ENCODE results near the gene RAB19. TPM values are rescaled to one million over a fixed set of nuclear protein-coding genes. Genes with fewer than 3 reads are reported as not detected.

The RAB19 gene
- total RNA-seq, 2 donors from 2014 or later = 12.9 to 15.3 TPM

DNA sequence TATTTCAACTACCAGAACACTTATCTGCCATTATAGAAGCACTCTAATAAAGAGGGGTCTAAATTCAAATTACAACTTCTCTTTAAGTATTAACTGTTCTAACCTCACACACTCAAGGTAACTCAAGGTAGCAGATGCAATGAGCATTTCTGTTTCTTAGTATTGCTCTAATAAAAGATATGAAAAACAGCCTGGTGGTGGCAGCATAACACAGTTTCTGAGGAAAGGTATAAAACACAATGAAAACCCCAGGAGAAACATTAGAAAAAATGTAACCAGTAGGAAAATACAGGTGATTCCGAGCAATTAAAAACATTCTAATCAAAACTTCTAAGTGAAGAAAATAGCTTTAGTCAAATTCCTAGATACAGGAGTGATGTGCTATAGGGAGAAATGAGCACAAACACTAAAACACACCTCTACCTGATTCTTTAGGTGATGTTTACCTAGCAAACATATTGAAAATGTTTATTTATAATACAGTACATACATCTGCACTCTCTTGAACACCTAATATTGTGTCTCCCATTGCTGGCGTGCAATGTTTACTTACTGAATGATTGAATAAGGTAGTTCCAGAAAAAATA is 72.0 kb downstream of the RAB19 start:
- Histone ChIP-seq H3K9me3 (no peaks in the 10 kb centered on the region), H3K27ac (no peak overlapping the region), H3K36me3 (replicated peaks in 1 of 2; ENCODE audit: insufficient read depth in 1 of 2, low read depth in 2 of 2) (no peaks in the 10 kb centered on the region), H3K4me3 (no peak overlapping the region), H3K4me1 (peaks cover 31% of the 10 kb centered on the region), H3K27me3 (no peaks in the 10 kb centered on the region)
- peak; percentile 43 to 64 (median 58) for DNase-seq
- TF ChIP-seq, protein P1, sequence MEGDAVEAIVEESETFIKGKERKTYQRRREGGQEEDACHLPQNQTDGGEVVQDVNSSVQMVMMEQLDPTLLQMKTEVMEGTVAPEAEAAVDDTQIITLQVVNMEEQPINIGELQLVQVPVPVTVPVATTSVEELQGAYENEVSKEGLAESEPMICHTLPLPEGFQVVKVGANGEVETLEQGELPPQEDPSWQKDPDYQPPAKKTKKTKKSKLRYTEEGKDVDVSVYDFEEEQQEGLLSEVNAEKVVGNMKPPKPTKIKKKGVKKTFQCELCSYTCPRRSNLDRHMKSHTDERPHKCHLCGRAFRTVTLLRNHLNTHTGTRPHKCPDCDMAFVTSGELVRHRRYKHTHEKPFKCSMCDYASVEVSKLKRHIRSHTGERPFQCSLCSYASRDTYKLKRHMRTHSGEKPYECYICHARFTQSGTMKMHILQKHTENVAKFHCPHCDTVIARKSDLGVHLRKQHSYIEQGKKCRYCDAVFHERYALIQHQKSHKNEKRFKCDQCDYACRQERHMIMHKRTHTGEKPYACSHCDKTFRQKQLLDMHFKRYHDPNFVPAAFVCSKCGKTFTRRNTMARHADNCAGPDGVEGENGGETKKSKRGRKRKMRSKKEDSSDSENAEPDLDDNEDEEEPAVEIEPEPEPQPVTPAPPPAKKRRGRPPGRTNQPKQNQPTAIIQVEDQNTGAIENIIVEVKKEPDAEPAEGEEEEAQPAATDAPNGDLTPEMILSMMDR (IDR thresholded peaks at IDR 0.05) = peak; percentile 9 to 69 (median 57)
- no peak for TF ChIP-seq POLR2A (IDR thresholded peaks at IDR 0.05)
- no peak for ATAC-seq
- 10 to 19% methylated on average over 2 of the region's 2 CpGs for WGBS, 2 donors
- intact Hi-C loops (cut with DNase I) = no loop called here

DNA sequence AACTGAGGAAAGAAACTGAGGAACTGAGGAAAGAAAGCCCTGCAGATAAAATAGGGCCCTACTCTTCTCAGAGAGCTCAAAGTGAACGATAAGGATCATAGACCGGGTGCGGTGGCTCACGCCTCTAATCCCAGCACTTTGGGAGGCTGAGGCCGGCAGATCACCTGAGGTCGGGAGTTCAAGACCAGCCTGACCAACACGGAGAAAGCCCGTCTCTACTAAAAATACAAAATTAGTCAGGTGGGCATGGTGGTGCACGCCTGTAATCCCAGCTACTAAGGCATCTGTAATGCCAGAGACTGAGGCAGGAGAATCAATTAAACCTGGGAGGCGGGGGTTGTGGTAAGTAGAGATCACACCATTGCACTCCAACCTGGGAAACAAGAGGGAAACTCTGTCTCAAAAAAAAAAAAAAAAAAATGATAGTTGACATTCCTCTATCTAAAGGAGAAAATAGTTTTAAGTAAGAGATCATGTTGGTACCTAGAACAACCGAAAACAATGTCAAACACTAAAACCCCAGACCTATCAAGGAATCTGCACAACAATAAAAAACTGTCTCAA is 72.9 kb downstream of the RAB19 start:
- 48 to 62% methylated on average over 10 to 11 of the region's 11 CpGs for WGBS, 2 donors
- Histone ChIP-seq H3K27me3 (no peaks in the 10 kb centered on the region), H3K36me3 (replicated peaks in 1 of 2; ENCODE audit: insufficient read depth in 1 of 2, low read depth in 2 of 2) (no peaks in the 10 kb centered on the region), H3K4me3 (no peak overlapping the region), H3K27ac (peak overlapping the region in 1 of 4 donors; percentile 95), H3K4me1 (peaks cover 31% of the 10 kb centered on the region), H3K9me3 (no peaks in the 10 kb centered on the region)
- ATAC-seq = no peak
- no peak for DNase-seq
- TF ChIP-seq, protein P1 (IDR thresholded peaks at IDR 0.05) = no peak
- no peak for TF ChIP-seq POLR2A (IDR thresholded peaks at IDR 0.05)
- intact Hi-C loops (cut with DNase I) = no loop called here

Small RNA genes within 50 kb of the gene (small RNA-seq; reads per million reads assigned to genes)
- gene RNA5SP247 = not detected
- 172 reads per million, percentile 97 among the genes with 10 or more reads in this experiment for gene RNA5SP248

Other genes starting within 250 kb of the RAB19 start
- 1 to 10 TPM; 5.3 to 9.6 TPM for gene KDM7A, start 227.1 kb upstream of the RAB19 start, total RNA-seq
- gene SLC37A3, start 5.5 kb upstream of the RAB19 start, total RNA-seq = 10 to 100 TPM; 37.4 to 55.7 TPM
- 10 to 100 TPM; 29.7 to 46.2 TPM for gene MKRN1, start 75.4 kb downstream of the RAB19 start, total RNA-seq
- 1 to 10 TPM; 2.6 to 7.3 TPM for gene DENND2A, start 236.8 kb downstream of the RAB19 start, total RNA-seq

All from body of pancreas (tissue), 4 donors.